Measurements from ENCODE around the gene CSNK2A3. TPM values are rescaled to one million over a fixed set of nuclear protein-coding genes. Genes with fewer than 3 reads are reported as not detected.

The CSNK2A3 gene
- total RNA-seq, 1 donor from 2014 or later: 0.75 TPM

DNA sequence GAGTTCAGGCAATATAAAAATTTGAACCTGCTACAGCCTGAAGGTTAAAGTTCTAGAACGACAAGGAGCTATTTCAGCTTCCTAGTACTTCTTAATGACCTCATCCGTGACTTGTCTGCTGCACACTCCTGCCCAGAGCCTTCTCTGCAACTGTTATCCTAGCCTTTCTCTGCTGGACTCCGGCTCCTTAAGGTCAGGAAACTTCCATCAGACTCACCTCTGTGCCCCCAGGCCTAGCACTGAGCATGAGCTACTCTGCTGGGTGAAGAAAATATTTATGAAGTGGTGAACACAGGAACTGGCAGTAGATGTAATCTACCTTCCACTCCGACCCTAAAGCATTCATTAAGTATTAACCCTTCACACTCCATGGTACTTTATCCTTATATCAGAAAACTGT, 18.4 kb downstream of the CSNK2A3 start:
- TF ChIP-seq CTCF (conservative IDR thresholded peaks at IDR 0.05): no peak
- Mint-ChIP-seq H3K4me3 (no peak overlapping the region), H3K27me3 (peaks cover 9% of the 10 kb centered on the region), H3K9me3 (no peaks in the 10 kb centered on the region), H3K4me1 (ENCODE audit: unreplicated experiment) (peaks cover 22% of the 10 kb centered on the region), H3K36me3 (peaks cover 8% of the 10 kb centered on the region), H3K27ac (no peak overlapping the region)
- no peak for DNase-seq (ENCODE audit: extremely low spot score, unreplicated experiment)

DNA sequence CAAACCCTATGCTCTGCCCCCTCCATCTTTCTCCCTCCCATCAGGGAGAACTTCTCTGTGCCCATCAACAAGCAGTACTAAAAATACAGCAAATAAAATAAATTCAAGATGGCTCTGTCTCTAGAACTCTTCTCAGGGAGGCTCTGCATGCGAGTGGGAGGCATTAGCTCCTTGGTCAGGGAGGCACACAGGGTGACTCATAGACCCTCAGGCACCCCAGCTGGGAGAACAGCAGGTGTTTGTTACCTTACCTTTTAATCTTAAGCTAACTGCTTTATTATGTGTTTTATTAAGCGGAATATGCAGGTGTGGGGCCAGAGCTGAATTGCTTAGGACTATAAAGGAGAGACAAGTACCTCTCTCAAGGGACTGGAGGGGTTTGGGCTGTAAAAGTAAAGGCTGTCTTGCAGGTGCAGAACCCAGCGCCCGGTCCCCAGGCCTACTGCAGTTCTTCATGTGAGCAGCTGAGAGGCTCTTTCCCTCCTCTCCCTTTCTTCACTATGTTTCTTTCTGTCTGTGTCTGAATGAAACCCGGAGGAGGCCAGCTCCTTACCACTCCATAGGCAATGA, 20.8 kb downstream of the CSNK2A3 start:
- Mint-ChIP-seq H3K36me3 (peaks cover 4% of the 10 kb centered on the region), H3K9me3 (no peaks in the 10 kb centered on the region), H3K27me3 (no peaks in the 10 kb centered on the region), H3K4me3 (no peak overlapping the region), H3K4me1 (ENCODE audit: unreplicated experiment) (peaks cover 18% of the 10 kb centered on the region), H3K27ac (no peak overlapping the region)
- no peak for TF ChIP-seq CTCF (conservative IDR thresholded peaks at IDR 0.05)
- no peak for DNase-seq (ENCODE audit: extremely low spot score, unreplicated experiment)

DNA sequence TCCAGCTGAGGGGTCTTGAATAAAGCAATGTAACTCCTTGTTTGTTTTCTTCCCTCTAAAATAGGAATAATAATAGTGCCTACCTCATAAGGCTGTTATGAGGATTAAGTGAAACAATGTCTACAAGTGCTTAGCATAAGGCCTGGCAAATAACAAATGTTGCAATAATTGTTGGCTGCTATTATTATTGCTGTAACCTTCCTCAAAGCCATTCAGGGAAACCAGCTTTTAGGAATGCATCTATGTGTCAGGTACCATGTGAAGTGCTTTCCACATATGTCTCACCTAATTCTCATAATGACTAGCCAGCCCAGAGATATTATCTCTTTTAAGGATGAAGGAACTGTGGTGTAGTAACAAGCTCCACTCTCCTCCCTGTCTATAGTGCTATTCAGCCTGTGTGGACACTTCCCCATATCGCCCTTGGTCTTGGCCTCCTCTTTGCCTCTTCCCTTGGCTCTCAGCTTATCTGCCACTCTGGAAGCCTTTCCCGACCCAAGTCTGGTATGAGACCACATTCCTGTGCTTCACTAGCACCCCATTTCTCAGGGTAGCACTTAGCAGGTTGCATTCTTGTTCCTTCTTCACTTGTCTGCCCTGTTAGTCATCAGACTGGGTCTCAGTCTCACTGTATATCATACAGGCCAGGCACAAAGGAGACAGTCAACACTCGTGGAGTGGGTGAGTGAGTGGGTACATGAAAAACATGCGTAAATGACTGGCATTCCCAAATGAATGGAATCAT, 23.8 kb downstream of the CSNK2A3 start:
- Mint-ChIP-seq H3K9me3 (no peaks in the 10 kb centered on the region), H3K36me3 (peaks cover 14% of the 10 kb centered on the region), H3K27ac (no peak overlapping the region), H3K4me3 (no peak overlapping the region), H3K27me3 (no peaks in the 10 kb centered on the region), H3K4me1 (ENCODE audit: unreplicated experiment) (no peaks in the 10 kb centered on the region)
- DNase-seq (ENCODE audit: extremely low spot score, unreplicated experiment): no peak
- TF ChIP-seq CTCF (conservative IDR thresholded peaks at IDR 0.05): no peak

DNA sequence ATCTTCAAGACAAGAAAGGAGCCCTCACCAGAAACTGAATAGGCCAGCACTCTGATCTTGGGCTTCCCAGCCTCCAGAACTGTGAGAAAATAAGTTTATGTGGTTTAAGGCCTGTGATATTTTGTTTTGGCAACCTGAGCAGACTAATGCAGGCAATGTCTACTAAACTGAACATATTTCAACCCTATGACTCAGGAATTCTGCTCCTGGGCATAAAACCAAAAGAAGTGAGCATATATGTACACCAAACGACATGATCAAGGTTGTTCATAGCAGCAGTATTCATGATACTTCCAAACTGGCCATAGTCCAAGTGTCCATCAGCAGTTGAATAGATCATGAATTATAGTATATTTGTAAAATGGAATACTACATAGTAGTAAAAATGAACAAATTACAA, 29.0 kb downstream of the CSNK2A3 start:
- Mint-ChIP-seq H3K9me3 (peaks cover 5% of the 10 kb centered on the region), H3K27ac (no peak overlapping the region), H3K4me3 (no peak overlapping the region), H3K27me3 (no peaks in the 10 kb centered on the region), H3K36me3 (peaks cover 18% of the 10 kb centered on the region), H3K4me1 (ENCODE audit: unreplicated experiment) (no peaks in the 10 kb centered on the region)
- no peak for TF ChIP-seq CTCF (conservative IDR thresholded peaks at IDR 0.05)
- DNase-seq (ENCODE audit: extremely low spot score, unreplicated experiment): no peak

- Mint-ChIP-seq H3K4me1 (ENCODE audit: unreplicated experiment) (peaks cover 4% of the 10 kb centered on the region), H3K27me3 (no peaks in the 10 kb centered on the region), H3K36me3 (peaks cover 14% of the 10 kb centered on the region), H3K9me3 (peaks cover 5% of the 10 kb centered on the region), H3K27ac (no peak overlapping the region), H3K4me3 (no peak overlapping the region)
- DNase-seq (ENCODE audit: extremely low spot score, unreplicated experiment): no peak
- no peak for TF ChIP-seq CTCF (conservative IDR thresholded peaks at IDR 0.05)
These were observed 30.9 kb downstream of the CSNK2A3 start for GRCh38 chr11:11322101-11322500.
